Right kidney (tissue), 9 donors: Measurements from ENCODE around the gene RBCK1.
"Not testable (repeated sequence)": the region's sequence is repeated elsewhere in the genome, so short reads cannot be mapped to it uniquely, and the experiment has no call there.

ENCODE experiments used
- DNase-seq: peaks from one replicate; pipeline ENCODE4 v3.0.0-alpha.2; 2016
- long read RNA-seq, 8 donors: transcript quantifications; one replicate each; lab custom pipeline, GENCODE V29; 2026

Gene RBCK1
- long read RNA-seq, donor 1, transcript RBCK1-202 (12 exons, 2,774 nt) = minor isoform, 11 of 45 reads
- long read RNA-seq, donor 1, transcript RBCK1-213 (3 exons, 1,200 nt) = major isoform, 14 of 45 reads
- long read RNA-seq, donor 1, partial matches to known transcripts = 15 of 45 reads
- long read RNA-seq, donor 1, other reads (novel, unspliced or antisense) = 0 of 45 reads
- long read RNA-seq, donor 2, transcript RBCK1-202 (12 exons, 2,774 nt) = major isoform, 7 of 23 reads
- long read RNA-seq, donor 2, transcript RBCK1-213 (3 exons, 1,200 nt) = major isoform, 7 of 23 reads
- long read RNA-seq, donor 2, partial matches to known transcripts = 5 of 23 reads
- long read RNA-seq, donor 2, other reads (novel, unspliced or antisense) = 0 of 23 reads
- long read RNA-seq, donor 3, transcript RBCK1-213 (3 exons, 1,200 nt) = major isoform, 5 of 26 reads
- long read RNA-seq, donor 3, partial matches to known transcripts = 12 of 26 reads
- long read RNA-seq, donor 3, other reads (novel, unspliced or antisense) = 0 of 26 reads
- long read RNA-seq, donor 4, transcript RBCK1-202 (12 exons, 2,774 nt) = minor isoform, 5 of 39 reads
- long read RNA-seq, donor 4, transcript RBCK1-213 (3 exons, 1,200 nt) = major isoform, 11 of 39 reads
- long read RNA-seq, donor 4, partial matches to known transcripts = 16 of 39 reads
- long read RNA-seq, donor 4, other reads (novel, unspliced or antisense) = 0 of 39 reads
- long read RNA-seq, donor 5, transcript RBCK1-213 (3 exons, 1,200 nt) = major isoform, 12 of 41 reads
- long read RNA-seq, donor 5, transcript RBCK1-202 (12 exons, 2,774 nt) = minor isoform, 7 of 41 reads
- long read RNA-seq, donor 5, partial matches to known transcripts = 17 of 41 reads
- long read RNA-seq, donor 5, other reads (novel, unspliced or antisense) = 0 of 41 reads
- long read RNA-seq, donor 6, transcript RBCK1-213 (3 exons, 1,200 nt) = major isoform, 13 of 39 reads
- long read RNA-seq, donor 6, transcript RBCK1-202 (12 exons, 2,774 nt) = minor isoform, 6 of 39 reads
- long read RNA-seq, donor 6, partial matches to known transcripts = 17 of 39 reads
- long read RNA-seq, donor 6, other reads (novel, unspliced or antisense) = 0 of 39 reads
- long read RNA-seq, donor 7, transcript RBCK1-202 (12 exons, 2,774 nt) = minor isoform, 12 of 78 reads
- long read RNA-seq, donor 7, transcript RBCK1-213 (3 exons, 1,200 nt) = major isoform, 26 of 78 reads
- long read RNA-seq, donor 7, partial matches to known transcripts = 34 of 78 reads
- long read RNA-seq, donor 7, other reads (novel, unspliced or antisense) = 0 of 78 reads
- long read RNA-seq, donor 8, transcript RBCK1-202 (12 exons, 2,774 nt) = minor isoform, 7 of 40 reads
- long read RNA-seq, donor 8, transcript RBCK1-213 (3 exons, 1,200 nt) = major isoform, 21 of 40 reads
- long read RNA-seq, donor 8, partial matches to known transcripts = 5 of 40 reads
- long read RNA-seq, donor 8, other reads (novel, unspliced or antisense) = 0 of 40 reads

DNA sequence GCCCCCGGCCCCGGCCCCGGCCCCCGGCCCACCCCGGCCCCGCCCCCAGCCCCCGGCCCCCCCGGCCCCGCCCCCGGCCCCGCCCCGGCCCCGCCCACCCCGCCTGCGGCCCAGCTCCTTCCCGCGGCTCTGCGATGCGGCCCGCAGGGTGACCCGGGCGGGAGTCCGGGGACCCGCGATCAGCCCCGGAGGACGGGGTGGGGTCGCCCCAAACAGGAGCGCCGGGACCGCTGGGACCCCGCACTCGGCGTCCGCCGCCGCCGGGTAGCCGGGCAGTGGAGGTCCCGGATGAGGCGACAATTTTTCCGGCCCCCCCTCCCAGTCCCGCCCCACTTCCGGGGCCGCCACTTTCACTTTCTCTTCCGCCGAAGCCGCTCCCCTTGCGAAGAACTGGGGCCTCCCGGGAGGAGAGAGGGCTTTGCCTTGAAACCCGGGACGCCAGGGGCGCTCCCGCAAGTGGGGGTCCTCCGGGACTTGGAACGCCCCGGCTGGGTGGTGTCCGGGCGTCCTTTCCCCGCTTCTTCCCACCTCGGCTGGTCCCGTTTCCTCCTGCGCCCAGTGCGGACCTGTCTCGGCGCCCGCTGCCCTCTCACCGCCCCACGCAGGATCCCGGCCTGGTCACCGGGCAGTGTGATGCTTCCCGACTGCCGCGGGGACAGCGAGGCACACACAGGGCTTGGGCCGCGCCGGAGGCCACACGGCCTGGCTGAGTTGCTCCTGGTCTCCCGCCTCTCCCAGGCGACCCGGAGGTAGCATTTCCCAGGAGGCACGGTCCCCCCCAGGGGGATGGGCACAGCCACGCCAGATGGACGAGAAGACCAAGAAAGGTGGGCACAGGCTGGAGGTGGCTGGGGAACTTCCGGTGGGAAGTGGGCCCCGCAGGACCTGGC is at the start of gene RBCK1:
TSS of gene RBCK1 (plus strand) at position 347 of the 890 bp plus-strand sequence. CDS start at position 806, 459 bp downstream.
- DNase-seq = peak; percentile 97

DNA sequence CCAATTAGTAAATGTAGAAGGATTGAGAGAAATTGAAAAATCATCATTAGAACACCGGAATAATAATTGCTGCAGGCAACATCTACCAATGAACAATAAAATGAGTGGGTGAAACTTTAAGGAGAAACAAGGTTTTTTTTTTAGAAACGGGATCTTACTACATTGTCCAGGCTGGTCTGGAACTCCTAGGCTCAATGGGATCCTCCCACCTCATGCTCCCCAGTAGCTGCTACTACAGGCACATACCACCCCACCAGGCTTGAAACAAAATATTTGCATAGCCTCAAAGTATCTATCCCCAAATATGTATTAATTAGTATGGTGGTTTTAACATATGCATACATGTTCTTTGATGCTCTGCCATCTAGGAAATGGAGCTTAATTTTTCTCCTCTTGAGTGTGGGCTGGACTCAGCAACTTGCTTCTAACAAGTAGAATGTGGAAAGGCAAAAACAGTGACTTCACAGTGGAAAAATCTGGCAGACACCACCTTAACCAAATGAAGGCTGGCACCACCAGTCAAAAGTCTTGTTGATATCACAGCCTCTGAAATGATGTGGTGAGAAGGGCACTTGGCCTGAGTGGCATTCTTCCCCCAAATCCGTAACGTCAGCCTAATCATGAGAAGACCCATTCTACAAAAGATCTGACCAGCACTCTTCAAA is 49.1 kb upstream of the RBCK1 start:
- DNase-seq = no peak

DNA sequence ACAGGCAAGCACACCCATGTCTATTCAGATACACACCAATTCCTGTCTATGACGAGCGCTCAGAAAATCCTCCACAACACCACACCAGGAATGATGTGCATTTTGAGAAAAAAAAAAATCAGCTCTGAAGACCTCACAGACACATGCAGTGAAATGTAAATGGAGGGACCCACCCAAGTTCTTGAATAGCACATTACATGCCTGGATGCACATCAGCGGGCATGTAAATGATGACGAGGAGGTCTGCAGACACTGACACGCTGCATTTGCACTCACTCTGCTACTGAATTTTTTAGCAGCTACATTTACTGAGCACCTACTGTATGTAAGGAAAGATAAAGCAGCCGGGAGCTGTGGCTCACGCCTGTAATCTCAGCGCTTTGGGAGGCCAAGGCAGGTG is 46.5 kb upstream of the RBCK1 start:
- no peak for DNase-seq

DNA sequence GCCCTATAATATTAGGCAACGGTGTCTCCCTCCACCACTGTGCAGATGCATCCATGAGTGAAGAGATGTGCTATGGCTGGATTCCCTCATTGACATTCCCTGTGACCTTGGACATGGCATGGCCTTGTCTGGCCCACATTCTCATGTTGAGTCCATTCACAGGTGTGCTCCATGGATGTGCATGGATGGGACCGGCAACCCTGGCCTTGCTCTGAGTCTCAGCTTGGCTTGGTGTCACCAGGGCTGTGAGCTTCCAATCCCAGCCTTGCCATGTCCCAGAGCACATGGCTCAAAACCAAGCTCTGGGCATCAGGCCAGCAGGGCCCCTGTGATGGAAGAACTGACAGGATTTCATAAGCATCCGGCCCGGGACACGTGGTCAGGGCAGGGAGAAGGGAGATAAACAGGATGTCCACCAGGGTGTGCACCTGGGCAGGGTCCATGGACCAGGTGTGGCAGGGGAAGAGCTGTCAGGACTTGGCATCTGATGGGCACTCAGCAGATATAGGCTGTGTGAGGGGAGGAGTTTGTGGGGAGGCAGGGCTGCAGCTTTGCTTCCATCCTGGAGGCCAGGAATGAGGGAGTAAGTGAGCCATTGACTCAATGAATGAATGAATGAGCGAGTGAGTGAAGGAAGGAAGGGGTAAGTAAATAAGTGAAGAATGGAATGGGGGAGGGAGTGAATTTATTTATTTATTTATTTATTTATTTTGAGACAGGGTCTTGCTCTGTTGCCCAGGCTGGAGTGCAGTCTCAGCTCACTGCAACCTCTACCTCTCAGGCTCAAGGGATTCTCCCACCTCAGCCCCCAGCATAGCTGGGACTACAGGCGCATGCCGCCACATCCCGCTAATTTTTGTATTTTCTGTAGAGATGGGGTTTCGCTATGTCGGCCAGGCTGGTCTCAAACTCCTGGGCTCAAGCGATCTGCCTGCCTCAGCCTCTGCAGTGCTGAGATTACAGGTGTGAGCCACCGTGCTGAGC is 45.5 kb upstream of the RBCK1 start:
- no peak for DNase-seq

GRCh38 chr20:363319-364078 is 44.6 kb upstream of the RBCK1 start:
- no peak for DNase-seq

DNA sequence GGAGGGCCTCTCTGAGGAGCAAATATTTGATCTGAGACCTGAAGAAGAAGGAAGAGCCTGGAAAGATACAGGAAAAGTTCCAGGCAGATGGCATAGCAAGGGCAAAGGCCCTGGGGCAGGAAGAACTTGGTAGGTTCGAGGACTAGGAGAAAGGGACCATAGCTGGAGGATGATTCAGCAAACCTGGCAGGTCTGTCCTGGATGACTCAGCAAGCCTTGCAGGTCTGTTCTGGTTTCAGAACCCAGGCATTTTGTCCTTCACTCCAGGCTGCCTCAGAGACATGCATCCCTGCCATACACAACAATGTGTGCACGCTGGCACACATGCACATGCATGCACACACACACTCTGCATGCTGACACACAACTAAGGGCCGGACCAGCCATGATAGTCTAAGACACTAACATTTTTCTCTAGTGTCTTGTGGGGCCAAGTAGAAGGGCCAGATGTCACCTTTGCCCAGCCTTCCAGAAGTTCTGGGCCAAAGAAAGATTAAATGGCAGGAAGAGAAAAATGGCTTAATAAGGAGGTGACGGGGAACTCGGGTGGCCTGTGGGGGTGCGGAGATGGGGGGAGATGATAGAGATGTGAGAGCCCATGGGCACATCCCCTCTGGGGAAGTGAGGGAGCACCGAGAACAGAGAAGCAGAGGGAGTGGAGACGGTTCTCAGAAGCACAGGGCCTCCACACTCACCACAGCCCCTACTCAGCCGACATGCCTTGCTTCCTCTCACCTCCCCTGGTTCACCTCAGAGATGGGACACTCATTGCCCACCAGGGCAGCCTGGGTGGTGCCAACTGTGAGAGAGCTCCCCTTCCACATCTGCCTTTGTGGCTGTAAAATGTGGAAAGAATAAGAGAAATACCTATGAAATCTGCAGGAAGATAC is 42.9 kb upstream of the RBCK1 start:
- no peak for DNase-seq

DNA sequence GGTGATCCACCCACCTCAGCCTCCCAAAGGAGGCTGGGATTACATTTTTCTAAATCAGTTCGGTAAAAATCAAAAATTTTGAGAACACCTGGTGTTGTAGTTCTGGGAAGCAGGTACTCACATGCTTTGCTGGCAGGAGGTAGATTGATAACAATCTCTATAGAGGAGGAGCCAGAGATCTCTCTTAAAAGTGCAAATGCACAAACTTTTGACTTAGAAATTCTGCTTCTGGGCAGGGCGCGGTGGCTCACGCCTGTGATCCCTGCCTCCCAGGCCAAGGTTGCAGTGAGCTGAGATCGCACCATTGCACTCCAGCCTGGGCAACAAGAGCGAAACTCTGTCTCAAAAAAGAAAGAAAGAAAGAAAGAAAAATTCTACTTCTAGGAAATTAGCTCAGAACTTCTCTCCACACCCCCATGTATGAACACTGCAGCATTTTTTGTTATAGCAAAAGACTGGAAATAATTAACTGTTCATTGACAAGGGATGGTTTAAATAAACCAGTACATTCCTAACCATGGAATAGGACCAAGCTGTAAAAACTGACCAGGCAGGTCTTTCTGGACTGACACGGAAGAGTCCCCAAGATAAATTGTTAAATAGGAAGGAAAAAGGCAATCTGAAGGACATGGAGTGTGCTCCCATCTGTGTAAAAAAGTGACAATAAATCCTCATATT is 41.9 kb upstream of the RBCK1 start:
- DNase-seq = no peak

DNA sequence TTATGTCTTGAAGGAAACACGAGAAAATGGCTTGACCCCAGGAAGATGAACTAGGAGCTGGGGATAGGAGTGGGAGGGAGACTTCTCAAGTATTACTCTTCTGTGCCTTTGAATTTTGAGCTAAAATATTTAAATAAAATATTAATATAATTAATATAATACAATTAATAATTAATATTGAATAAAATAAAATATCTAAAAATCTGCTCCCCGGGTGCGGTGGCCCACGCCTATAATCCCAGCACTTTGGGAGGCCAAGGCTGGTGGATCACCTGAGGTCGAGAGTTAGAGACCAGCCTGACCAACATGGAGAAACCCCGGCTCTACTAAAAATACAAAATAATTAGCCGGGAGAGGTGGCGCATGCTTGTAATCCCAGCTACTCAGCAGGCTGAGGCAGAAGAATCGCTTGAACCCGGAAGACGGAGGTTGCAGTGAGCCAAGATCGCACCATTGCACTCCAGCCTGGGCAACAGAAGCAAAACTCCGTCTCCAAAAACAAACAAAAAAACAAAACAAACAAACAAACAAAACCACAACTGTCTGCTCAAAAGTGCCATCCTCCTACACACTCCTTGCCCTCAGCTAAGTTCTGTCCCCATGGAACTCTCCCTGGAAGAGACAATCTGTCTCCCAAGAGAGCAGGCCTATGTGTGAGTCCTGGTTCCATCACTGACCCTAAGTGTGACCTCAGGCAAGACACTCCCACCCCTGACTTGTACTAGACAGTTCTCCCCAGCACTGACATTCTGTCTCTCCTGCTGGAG is 41.2 kb upstream of the RBCK1 start:
- no peak for DNase-seq

- DNase-seq = no peak
Measured at GRCh38 chr20:367486-367887, 40.6 kb upstream of the RBCK1 start.

DNA sequence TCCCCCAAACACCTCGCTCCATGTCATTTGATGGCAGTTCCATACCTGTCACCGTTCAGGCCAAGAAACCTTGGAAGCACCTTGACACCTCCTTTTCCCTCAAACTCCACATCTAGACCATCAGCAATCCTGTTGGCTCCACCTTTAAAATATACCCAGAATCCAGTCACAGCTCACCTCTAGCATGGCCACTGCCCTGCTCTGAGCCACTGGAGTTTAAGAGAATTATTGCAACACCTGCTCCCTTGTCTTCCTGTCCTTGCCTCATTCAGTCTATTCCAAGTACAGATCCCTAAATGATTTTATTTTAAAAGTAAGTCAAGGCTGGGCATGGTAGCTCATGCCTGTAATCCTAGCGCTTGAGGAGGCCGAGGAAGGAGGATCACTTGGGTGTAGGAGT is 39.2 kb upstream of the RBCK1 start:
- DNase-seq = no peak

GRCh38 chr20:370151-370600 is 37.9 kb upstream of the RBCK1 start:
- DNase-seq = no peak

- DNase-seq = no peak
Measured at GRCh38 chr20:370977-371754, 36.9 kb upstream of the RBCK1 start.

DNA sequence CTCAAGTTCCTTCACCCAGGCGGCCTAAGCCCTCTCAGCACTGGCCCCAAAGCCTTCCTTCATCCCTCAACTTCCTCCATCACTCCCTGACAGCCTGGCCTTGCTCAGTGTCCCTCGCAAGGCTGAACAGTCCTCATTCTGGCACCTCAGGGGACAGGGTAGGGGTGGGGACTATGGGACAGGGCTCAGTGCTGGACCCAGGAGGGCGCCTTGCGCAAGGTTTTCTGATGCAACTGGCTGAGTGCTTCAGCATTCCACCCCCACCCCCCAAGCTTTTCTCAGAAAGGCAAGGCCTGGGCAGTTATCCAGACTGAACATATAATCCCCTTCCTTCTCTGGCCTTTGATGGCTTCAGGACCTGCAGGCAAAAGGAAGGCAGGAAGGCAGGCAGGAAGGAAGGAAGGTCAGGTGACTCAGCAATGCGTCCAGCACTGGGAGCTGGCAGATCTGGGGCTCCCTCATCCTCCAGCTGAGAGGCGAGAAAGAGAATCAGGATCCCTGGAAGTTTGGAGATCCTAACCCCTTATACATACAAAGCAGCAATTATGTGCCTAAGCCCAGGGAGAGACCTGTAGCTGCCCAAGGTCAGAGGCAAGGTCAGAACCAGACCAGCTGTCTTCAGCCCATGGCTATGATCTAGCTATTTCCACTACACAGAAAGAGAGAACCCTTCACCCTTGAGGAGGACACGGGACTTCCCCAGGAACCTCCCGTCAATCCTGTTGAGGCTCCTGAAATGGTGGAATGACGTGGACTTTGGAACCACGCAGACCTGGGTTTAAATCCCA is 36.1 kb upstream of the RBCK1 start:
- no peak for DNase-seq

DNA sequence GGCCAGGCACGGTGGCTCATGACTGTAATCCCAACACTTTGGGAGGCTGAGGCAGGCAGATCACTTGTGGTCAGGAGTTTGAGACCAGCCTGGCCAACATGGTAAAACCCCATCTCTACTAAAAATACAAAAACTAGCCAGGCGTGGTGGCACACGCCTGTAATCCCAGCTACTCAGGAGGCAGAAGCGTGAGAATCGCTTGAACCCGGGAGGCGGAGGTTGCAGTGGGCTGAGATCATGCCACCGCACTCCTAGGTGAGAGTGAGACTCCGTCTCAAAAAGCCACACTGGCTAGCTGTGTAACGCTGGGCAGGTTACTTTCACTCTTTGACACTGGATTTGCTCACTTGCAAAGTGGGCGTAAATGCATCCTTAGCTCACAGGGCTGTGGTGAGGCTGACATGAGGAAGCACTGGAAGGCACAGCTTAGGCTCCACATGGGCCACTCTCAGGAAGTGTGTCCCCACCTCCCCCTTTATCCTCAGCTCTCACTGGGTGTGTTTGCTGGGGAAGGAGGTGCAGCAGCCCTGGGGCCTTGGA is 35.5 kb upstream of the RBCK1 start:
- DNase-seq = not testable (repeated sequence)
